GM23338 (cell line): Measurements from ENCODE around the gene FILIP1L. TPM values are rescaled to one million over a fixed set of nuclear protein-coding genes. Genes with fewer than 3 reads are reported as not detected.

Source experiments
- ATAC-seq: fragments of 200-7000 bp; cut with Tn5 transposase; 3 replicates; pipeline ENCODE4 v1.9.1; 2020
- DNase-seq: peaks from one replicate; pipeline ENCODE4 v3.0.0-alpha.2; 2015; ENCODE audit warnings: low spot score
- H2AFZ ChIP-seq: fragments of 200-600 bp; sonication (generic); 2 replicates; pipeline ENCODE4 v1.8.0; 2016; ENCODE audit warnings: antibody characterized with exemption, mild to moderate bottlenecking, moderate library complexity
- H3F3A ChIP-seq: fragments of 200-600 bp; sonication (generic); replicated peaks from 2 replicates; pipeline ENCODE4 v1.8.0; 2017; ENCODE audit warnings: antibody characterized with exemption, mixed run types, low read depth
- H3K27ac ChIP-seq: fragments of 200-600 bp; sonication (generic); 2 replicates; pipeline ENCODE4 v1.6.1; 2016; ENCODE audit warnings: low read depth
- H3K27me3 ChIP-seq: fragments of 200-600 bp; sonication (generic); 2 replicates; pipeline ENCODE4 v1.8.0; 2016; ENCODE audit warnings: mild to moderate bottlenecking, mixed run types, moderate library complexity; ENCODE audit not compliant: insufficient read depth
- H3K36me3 ChIP-seq: fragments of 200-600 bp; sonication (generic); 2 replicates; pipeline ENCODE4 v1.8.0; 2016; ENCODE audit warnings: mild to moderate bottlenecking; ENCODE audit not compliant: insufficient read depth
- H3K4me1 ChIP-seq: fragments of 200-600 bp; sonication (generic); 2 replicates; pipeline ENCODE4 v1.8.0; 2016; ENCODE audit warnings: mild to moderate bottlenecking, moderate library complexity; ENCODE audit not compliant: insufficient read depth
- H3K4me2 ChIP-seq: fragments of 200-600 bp; sonication (generic); 2 replicates; pipeline ENCODE4 v1.7.1; 2017; ENCODE audit warnings: mixed run types
- H3K4me3 ChIP-seq: fragments of 200-600 bp; sonication (generic); 2 replicates; pipeline ENCODE4 v1.6.1; 2016; ENCODE audit warnings: mixed run types
- H3K79me2 ChIP-seq: fragments of 200-600 bp; sonication (generic); replicated peaks from 2 replicates; pipeline ENCODE4 v1.8.0; 2017; ENCODE audit warnings: mild to moderate bottlenecking; ENCODE audit not compliant: insufficient read depth
- H3K9me2 ChIP-seq: fragments of 200-600 bp; sonication (generic); 2 replicates; pipeline ENCODE4 v1.8.0; 2017; ENCODE audit not compliant: insufficient read depth
- H4K20me1 ChIP-seq: fragments of 200-600 bp; sonication (generic); replicated peaks from 2 replicates; pipeline ENCODE4 v1.8.0; 2017; ENCODE audit warnings: mild to moderate bottlenecking; ENCODE audit not compliant: insufficient read depth
- H3K27ac Mint-ChIP-seq: 2 replicates; pipeline ENCODE4 v1.8.0; 2020; ENCODE audit warnings: inconsistent platforms, mild to moderate bottlenecking, moderate library complexity, mixed read lengths
- H3K27me3 Mint-ChIP-seq: 3 replicates; pipeline ENCODE4 v1.8.0; 2022; ENCODE audit warnings: low read depth, mild to moderate bottlenecking, moderate library complexity, mixed read lengths, inconsistent platforms; ENCODE audit not compliant: insufficient read depth, poor library complexity
- H3K36me3 Mint-ChIP-seq: 3 replicates; pipeline ENCODE4 v1.8.0; 2021; ENCODE audit warnings: low read depth, mild to moderate bottlenecking, inconsistent platforms, moderate library complexity, mixed read lengths
- H3K4me1 Mint-ChIP-seq: 3 replicates; pipeline ENCODE4 v1.8.0; 2020; ENCODE audit warnings: mild to moderate bottlenecking, inconsistent platforms, mixed read lengths
- H3K4me3 Mint-ChIP-seq: 3 replicates; pipeline ENCODE4 v1.8.0; 2021; ENCODE audit warnings: moderate library complexity, mild to moderate bottlenecking, inconsistent platforms, mixed read lengths
- H3K9me3 Mint-ChIP-seq: 3 replicates; pipeline ENCODE4 v1.8.0; 2020; ENCODE audit warnings: moderate library complexity, mild to moderate bottlenecking, inconsistent platforms, mixed read lengths
- CREB1 ChIP-seq: fragments of 250-450 bp; sonication (Bioruptor Pico); IDR thresholded peaks from 2 replicates; pipeline ENCODE4 v1.5.0; 2020; ENCODE audit warnings: low read depth, mild to moderate bottlenecking, moderate library complexity
- EZH2 ChIP-seq: fragments of 200-600 bp; sonication (generic); IDR thresholded peaks from one replicate; pipeline ENCODE4 v1.8.0; 2017; ENCODE audit warnings: antibody characterized with exemption, mild to moderate bottlenecking, low read depth; ENCODE audit not compliant: unreplicated experiment
- EZH2phosphoT487 ChIP-seq: fragments of 200-600 bp; sonication (generic); IDR thresholded peaks from one replicate; pipeline ENCODE4 v1.8.1; 2018; ENCODE audit warnings: antibody characterized with exemption; ENCODE audit not compliant: unreplicated experiment
- JUNB ChIP-seq: IDR thresholded peaks from one replicate; pipeline ENCODE4 v1.6.1; 2016; ENCODE audit warnings: antibody characterized with exemption; ENCODE audit not compliant: unreplicated experiment
- NANOG ChIP-seq: IDR thresholded peaks from 2 replicates; pipeline ENCODE4 v1.6.1; 2016; ENCODE audit warnings: antibody characterized with exemption, borderline replicate concordance
- POLR2AphosphoS5 ChIP-seq: IDR thresholded peaks from 2 replicates; pipeline ENCODE4 v1.6.1; 2016; ENCODE audit warnings: antibody characterized with exemption, low read depth
- STAT1 ChIP-seq: IDR thresholded peaks from one replicate; pipeline ENCODE4 v1.6.1; 2016; ENCODE audit warnings: antibody characterized with exemption; ENCODE audit not compliant: unreplicated experiment
- ZNF331 ChIP-seq: fragments of 250-450 bp; sonication (Bioruptor Pico); IDR thresholded peaks from 2 replicates; pipeline ENCODE4 v1.5.0; 2020; ENCODE audit warnings: low read depth, mild to moderate bottlenecking, moderate library complexity
- polyA plus RNA-seq: library from polyadenylated mRNA; unstranded; fragments of >200 nt; fragmentation: Nextera tagmentation; extraction: Ambion mirVana; gene quantifications from 2 replicates; pipeline ENCODE4 v1.2.1, GENCODE V29; 2016
- total RNA-seq: library from RNA; depleted of rRNA; stranded (reverse); fragments of >200 nt; shearing (Covaris generic); gene quantifications from 2 replicates; pipeline ENCODE4 v1.2.3, GENCODE V29; 2014
- TF ChIP-seq, protein P1 (sequence below): IDR thresholded peaks from one replicate; pipeline ENCODE4 v1.6.1; 2018; ENCODE audit warnings: antibody characterized with exemption; ENCODE audit not compliant: unreplicated experiment
- TF ChIP-seq, protein P2 (sequence below): IDR thresholded peaks from 2 replicates; pipeline ENCODE4 v1.6.1; 2016; ENCODE audit warnings: antibody characterized with exemption
- TF ChIP-seq, protein P3 (sequence below), 2 experiments: fragments of 200-600 bp in 1 of 2; sonication (generic) in 1 of 2; conservative IDR thresholded peaks; 2 replicates each; pipeline versions ENCODE4 v1.5.1 to v1.6.1; 2016 to 2017; ENCODE audit warnings: antibody characterized with exemption in 2 of 2, low read depth in 2 of 2, mild to moderate bottlenecking in 2 of 2, moderate library complexity in 1 of 2

The FILIP1L gene
- total and polyA plus RNA-seq, 2 experiments from 2014 or later = 1.6 TPM; not detected in 1

DNA sequence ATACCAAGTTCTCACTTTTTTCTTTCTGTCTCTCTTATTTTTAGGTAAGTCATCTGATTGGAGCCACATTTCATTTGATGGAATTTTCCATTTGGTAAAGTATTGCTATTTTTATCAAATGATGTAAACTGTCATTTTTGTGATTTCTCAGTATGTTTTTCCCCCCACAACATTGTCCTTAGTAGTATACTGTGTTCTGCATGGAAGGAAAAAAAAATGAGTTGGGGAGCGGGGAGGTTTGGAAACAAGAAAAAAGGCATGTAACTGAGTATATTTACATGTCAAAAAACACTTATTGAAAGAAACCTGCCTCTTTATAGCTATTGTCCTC is 104.2 kb downstream of the FILIP1L start (continued):
- TF ChIP-seq, protein P1, sequence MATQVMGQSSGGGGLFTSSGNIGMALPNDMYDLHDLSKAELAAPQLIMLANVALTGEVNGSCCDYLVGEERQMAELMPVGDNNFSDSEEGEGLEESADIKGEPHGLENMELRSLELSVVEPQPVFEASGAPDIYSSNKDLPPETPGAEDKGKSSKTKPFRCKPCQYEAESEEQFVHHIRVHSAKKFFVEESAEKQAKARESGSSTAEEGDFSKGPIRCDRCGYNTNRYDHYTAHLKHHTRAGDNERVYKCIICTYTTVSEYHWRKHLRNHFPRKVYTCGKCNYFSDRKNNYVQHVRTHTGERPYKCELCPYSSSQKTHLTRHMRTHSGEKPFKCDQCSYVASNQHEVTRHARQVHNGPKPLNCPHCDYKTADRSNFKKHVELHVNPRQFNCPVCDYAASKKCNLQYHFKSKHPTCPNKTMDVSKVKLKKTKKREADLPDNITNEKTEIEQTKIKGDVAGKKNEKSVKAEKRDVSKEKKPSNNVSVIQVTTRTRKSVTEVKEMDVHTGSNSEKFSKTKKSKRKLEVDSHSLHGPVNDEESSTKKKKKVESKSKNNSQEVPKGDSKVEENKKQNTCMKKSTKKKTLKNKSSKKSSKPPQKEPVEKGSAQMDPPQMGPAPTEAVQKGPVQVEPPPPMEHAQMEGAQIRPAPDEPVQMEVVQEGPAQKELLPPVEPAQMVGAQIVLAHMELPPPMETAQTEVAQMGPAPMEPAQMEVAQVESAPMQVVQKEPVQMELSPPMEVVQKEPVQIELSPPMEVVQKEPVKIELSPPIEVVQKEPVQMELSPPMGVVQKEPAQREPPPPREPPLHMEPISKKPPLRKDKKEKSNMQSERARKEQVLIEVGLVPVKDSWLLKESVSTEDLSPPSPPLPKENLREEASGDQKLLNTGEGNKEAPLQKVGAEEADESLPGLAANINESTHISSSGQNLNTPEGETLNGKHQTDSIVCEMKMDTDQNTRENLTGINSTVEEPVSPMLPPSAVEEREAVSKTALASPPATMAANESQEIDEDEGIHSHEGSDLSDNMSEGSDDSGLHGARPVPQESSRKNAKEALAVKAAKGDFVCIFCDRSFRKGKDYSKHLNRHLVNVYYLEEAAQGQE = no peak
- TF ChIP-seq CREB1 (CRISPR knock-in tag) = no peak

DNA sequence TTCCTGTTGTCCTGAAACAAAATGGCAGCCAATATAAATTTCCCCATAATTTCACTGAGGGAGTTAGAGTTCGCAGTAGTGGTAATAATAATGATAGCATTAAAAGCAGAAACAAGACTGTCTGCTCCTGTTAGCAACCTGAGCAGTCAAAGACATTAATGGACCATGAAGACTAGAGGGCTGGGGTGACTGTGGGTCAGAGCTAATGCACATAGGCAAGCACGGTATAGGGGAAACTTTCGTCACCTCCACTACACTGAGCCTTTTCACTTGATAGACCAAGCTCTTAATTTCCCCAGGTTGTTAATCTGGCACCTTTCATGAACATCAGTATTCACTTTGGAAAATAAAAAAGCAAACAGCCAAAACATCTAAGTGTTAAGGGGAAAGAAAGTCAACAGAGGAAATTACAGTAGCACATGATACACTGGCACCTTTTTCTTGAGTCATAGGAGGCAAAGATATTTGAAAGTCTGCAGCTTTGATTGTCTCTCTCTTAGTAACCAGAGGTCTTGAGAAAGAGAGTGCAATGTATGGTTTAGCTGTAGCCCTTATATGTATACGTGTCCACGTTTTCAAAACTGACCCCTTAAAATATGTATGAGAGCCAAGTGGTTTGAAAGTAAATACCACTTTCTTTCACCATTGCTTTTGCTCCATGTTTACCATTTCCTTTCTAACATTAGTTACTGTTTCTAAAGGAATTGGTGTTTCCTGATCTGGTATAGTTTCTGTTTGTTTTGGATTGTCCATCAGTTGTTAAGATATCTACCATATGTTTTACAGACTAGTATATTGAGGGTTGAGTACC is 104.8 kb downstream of the FILIP1L start:
- ATAC-seq (no peak), DNase-seq (no peak)
- H3K79me2 ChIP-seq = no peaks in the 10 kb centered on the region
- H3K27me3 ChIP-seq = no peaks in the 10 kb centered on the region
- no peaks in the 10 kb centered on the region for H3K9me2 ChIP-seq
- H3K4me2 ChIP-seq = no peak overlapping the region
- Mint-ChIP-seq H3K27me3 (no peaks in the 10 kb centered on the region), H3K4me3 (no peak overlapping the region), H3K27ac (no peak overlapping the region; the same call in 1 of the 2 replicates), H3K4me1 (peaks cover 32% of the 10 kb centered on the region), H3K36me3 (no peaks in the 10 kb centered on the region), H3K9me3 (no peaks in the 10 kb centered on the region)
- no peak overlapping the region for H3K4me3 ChIP-seq
- no peaks in the 10 kb centered on the region for H4K20me1 ChIP-seq
- H3K27ac ChIP-seq = no peak overlapping the region
- no peaks in the 10 kb centered on the region for H3K36me3 ChIP-seq
- peaks cover 34% of the 10 kb centered on the region for H3K4me1 ChIP-seq
- H2AFZ ChIP-seq = no peak overlapping the region
- no peaks in the 10 kb centered on the region for H3F3A ChIP-seq
- TF ChIP-seq ZNF331 (CRISPR knock-in tag) (no peak), NANOG (no peak), STAT1 (no peak), EZH2phosphoT487 (no peak), EZH2 (no peak), POLR2AphosphoS5 (no peak), JUNB (no peak)
- TF ChIP-seq, protein P1 = no peak
- TF ChIP-seq, protein P2, sequence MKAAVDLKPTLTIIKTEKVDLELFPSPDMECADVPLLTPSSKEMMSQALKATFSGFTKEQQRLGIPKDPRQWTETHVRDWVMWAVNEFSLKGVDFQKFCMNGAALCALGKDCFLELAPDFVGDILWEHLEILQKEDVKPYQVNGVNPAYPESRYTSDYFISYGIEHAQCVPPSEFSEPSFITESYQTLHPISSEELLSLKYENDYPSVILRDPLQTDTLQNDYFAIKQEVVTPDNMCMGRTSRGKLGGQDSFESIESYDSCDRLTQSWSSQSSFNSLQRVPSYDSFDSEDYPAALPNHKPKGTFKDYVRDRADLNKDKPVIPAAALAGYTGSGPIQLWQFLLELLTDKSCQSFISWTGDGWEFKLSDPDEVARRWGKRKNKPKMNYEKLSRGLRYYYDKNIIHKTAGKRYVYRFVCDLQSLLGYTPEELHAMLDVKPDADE = no peak
- TF ChIP-seq, protein P3, sequence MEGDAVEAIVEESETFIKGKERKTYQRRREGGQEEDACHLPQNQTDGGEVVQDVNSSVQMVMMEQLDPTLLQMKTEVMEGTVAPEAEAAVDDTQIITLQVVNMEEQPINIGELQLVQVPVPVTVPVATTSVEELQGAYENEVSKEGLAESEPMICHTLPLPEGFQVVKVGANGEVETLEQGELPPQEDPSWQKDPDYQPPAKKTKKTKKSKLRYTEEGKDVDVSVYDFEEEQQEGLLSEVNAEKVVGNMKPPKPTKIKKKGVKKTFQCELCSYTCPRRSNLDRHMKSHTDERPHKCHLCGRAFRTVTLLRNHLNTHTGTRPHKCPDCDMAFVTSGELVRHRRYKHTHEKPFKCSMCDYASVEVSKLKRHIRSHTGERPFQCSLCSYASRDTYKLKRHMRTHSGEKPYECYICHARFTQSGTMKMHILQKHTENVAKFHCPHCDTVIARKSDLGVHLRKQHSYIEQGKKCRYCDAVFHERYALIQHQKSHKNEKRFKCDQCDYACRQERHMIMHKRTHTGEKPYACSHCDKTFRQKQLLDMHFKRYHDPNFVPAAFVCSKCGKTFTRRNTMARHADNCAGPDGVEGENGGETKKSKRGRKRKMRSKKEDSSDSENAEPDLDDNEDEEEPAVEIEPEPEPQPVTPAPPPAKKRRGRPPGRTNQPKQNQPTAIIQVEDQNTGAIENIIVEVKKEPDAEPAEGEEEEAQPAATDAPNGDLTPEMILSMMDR (conservative IDR thresholded peaks at IDR 0.05; ENCODE audit: low read depth in 2 of 2) = no peak
